ENCODE data around the gene PARVG. TPM values are rescaled to one million over a fixed set of nuclear protein-coding genes. Genes with fewer than 3 reads are reported as not detected.

PARVG gene
- polyA plus RNA-seq, 2 of the 4 experiments (the other 2 are of a cell fraction): not detected

- WGBS (ENCODE audit: missing lambda C conversion rate): 77% methylated on average over 9 of the region's 12 CpGs
- H3K9me3 ChIP-seq: peaks cover 10% of the 10 kb centered on the region; the same call in 1 of the 3 replicates
- no peak overlapping the region for H3K27ac ChIP-seq
- FAIRE-seq: no peak
- no peak overlapping the region for H3K4me3 ChIP-seq
- ChIA-PET CTCF (no interaction called here), POLR2A (no interaction called here)
- ATAC-seq: no peak
- no peak for DNase-seq (ENCODE audit: low read depth in 1 of 2, low spot score in 1 of 2)
- TF ChIP-seq BCL3 (IDR thresholded peaks at IDR 0.05) (no peak), ZC3H11A (IDR thresholded peaks at IDR 0.05) (no peak), NPAS2 (CRISPR knock-in tag; IDR thresholded peaks at IDR 0.05; ENCODE audit: borderline replicate concordance) (no peak), HMGXB4 (CRISPR knock-in tag; IDR thresholded peaks at IDR 0.05; ENCODE audit: borderline replicate concordance) (no peak)
- H3K4me2 ChIP-seq: no peak overlapping the region
- H3K4me1 ChIP-seq: no peaks in the 10 kb centered on the region
Measured at GRCh38 chr22:44249376-44250147, 68.8 kb downstream of the PARVG start.

GRCh38 chr22:44254811-44255210, 74.1 kb downstream of the PARVG start:
- Histone ChIP-seq H3K27ac (no peak overlapping the region), H3K4me3 (no peak overlapping the region), H3K4me1 (no peaks in the 10 kb centered on the region), H3K9me3 (0 out of 3 replicates have a peak, but pooled peaks cover 4% of the 10 kb centered on the region), H3K4me2 (no peak overlapping the region)
- 22% methylated on average over 2 of the region's 2 CpGs for WGBS (ENCODE audit: missing lambda C conversion rate)
- ATAC-seq (no peak), FAIRE-seq (no peak), DNase-seq (ENCODE audit: low read depth in 1 of 2, low spot score in 1 of 2) (no peak)
- CTCF ChIA-PET: no interaction called here
- POLR2A ChIA-PET: no interaction called here
- TF ChIP-seq CHD2 (IDR thresholded peaks at IDR 0.05; ENCODE audit: low read length, partially characterized antibody) (no peak), ZSCAN20 (CRISPR knock-in tag; IDR thresholded peaks at IDR 0.05) (no peak), NR3C1 (IDR thresholded peaks at IDR 0.05) (no peak), POLR2A (IDR thresholded peaks at IDR 0.05; ENCODE audit: low read length) (no peak)

- TF ChIP-seq SREBF2 (IDR thresholded peaks at IDR 0.05) (no peak), MAFK (IDR thresholded peaks at IDR 0.05; ENCODE audit: partially characterized antibody) (no peak)
- DNase-seq (ENCODE audit: low read depth in 1 of 2, low spot score in 1 of 2): no peak
- H3K27ac ChIP-seq: no peak overlapping the region
- no peak for ATAC-seq
- H3K4me3 ChIP-seq: no peak overlapping the region
- ChIA-PET CTCF (no interaction called here), POLR2A (no interaction called here)
- H3K4me2 ChIP-seq: no peak overlapping the region
- no peak for FAIRE-seq
- 18% methylated on average over 6 of the region's 6 CpGs for WGBS (ENCODE audit: missing lambda C conversion rate)
- no peaks in the 10 kb centered on the region for H3K4me1 ChIP-seq
- H3K9me3 ChIP-seq: no peaks in the 10 kb centered on the region
Measured at GRCh38 chr22:44256085-44256484, 75.4 kb downstream of the PARVG start.

GRCh38 chr22:44256556-44257485, 76.1 kb downstream of the PARVG start:
- TF ChIP-seq PBX3 (IDR thresholded peaks at IDR 0.05) (no peak), TFCP2L1 (CRISPR knock-in tag; IDR thresholded peaks at IDR 0.05) (no peak), HOXA7 (CRISPR knock-in tag; IDR thresholded peaks at IDR 0.05) (no peak), RAD21 (conservative IDR thresholded peaks at IDR 0.05 in 1 of 2, IDR thresholded peaks at IDR 0.05 in 1 of 2) (no peak), RNF2 (IDR thresholded peaks at IDR 0.05; ENCODE audit: borderline replicate concordance, low read depth) (no peak), CEBPB (IDR thresholded peaks at IDR 0.05) (no peak), RARB (CRISPR knock-in tag; IDR thresholded peaks at IDR 0.05) (no peak), RCOR1 (IDR thresholded peaks at IDR 0.05; ENCODE audit: low read depth, low read length) (no peak), JUNB (IDR thresholded peaks at IDR 0.05) (no peak), HES2 (IDR thresholded peaks at IDR 0.05) (no peak), KDM5A (IDR thresholded peaks at IDR 0.05) (no peak), FOXS1 (CRISPR knock-in tag; IDR thresholded peaks at IDR 0.05) (no peak), CBX8 (IDR thresholded peaks at IDR 0.05) (no peak)
- no peak overlapping the region for H3K27ac ChIP-seq
- ChIA-PET CTCF (no interaction called here), POLR2A (no interaction called here)
- no peak for DNase-seq (ENCODE audit: low read depth in 1 of 2, low spot score in 1 of 2)
- H3K4me3 ChIP-seq: no peak overlapping the region
- no peak for ATAC-seq
- 63% methylated on average over 13 of the region's 13 CpGs for WGBS (ENCODE audit: missing lambda C conversion rate)
- H3K4me1 ChIP-seq: no peaks in the 10 kb centered on the region
- no peak overlapping the region for H3K4me2 ChIP-seq
- no peak for FAIRE-seq
- no peaks in the 10 kb centered on the region for H3K9me3 ChIP-seq

Measured in A549 (cell line).